HG02943 (cell line): Measurements from ENCODE around the gene OR5AP2.
"Not testable (repeated sequence)": the region's sequence is repeated elsewhere in the genome, so short reads cannot be mapped to it uniquely, and the experiment has no call there.

Source experiments
- ATAC-seq: cut with Tn5 transposase; IDR thresholded peaks from one replicate; pipeline ENCODE4 v1.9.1; 2021; ENCODE audit warnings: mild to moderate bottlenecking, low read depth, moderate library complexity; ENCODE audit not compliant: unreplicated experiment

OR5AP2 gene

GRCh38 chr11:56642339-56642738 is at the start of gene OR5AP2:
TSS of gene OR5AP2 (minus strand) at chr11:56642439. CDS start at chr11:56642439, 0 bp downstream.
- no peak for ATAC-seq

GRCh38 chr11:56691179-56691578 is 48.9 kb upstream of the OR5AP2 start:
- not testable (repeated sequence) for ATAC-seq

- no peak for ATAC-seq
These were observed 46.4 kb upstream of the OR5AP2 start for GRCh38 chr11:56688554-56689100.

GRCh38 chr11:56670984-56671383 is 28.7 kb upstream of the OR5AP2 start:
- ATAC-seq = no peak

GRCh38 chr11:56663386-56663785 is 21.1 kb upstream of the OR5AP2 start, which contains the start of gene OR5AR1:
TSS of gene OR5AR1 (plus strand) at chr11:56663686. CDS start at chr11:56663686, 0 bp downstream.
- ATAC-seq = no peak

GRCh38 chr11:56659755-56660154 is 17.5 kb upstream of the OR5AP2 start:
- no peak for ATAC-seq

- no peak for ATAC-seq
These were observed 4.7 kb downstream of the OR5AP2 start for GRCh38 chr11:56637500-56637899.

- no peak for ATAC-seq
These were observed 5.4 kb downstream of the OR5AP2 start for GRCh38 chr11:56636861-56637260.

GRCh38 chr11:56632329-56632728 is 9.9 kb downstream of the OR5AP2 start:
- no peak for ATAC-seq

GRCh38 chr11:56625946-56626345 is 16.3 kb downstream of the OR5AP2 start:
- no peak for ATAC-seq

- ATAC-seq = no peak
These were observed 17.6 kb downstream of the OR5AP2 start for GRCh38 chr11:56624661-56625110.

GRCh38 chr11:56611174-56611573 is 31.1 kb downstream of the OR5AP2 start:
- ATAC-seq = no peak

- not testable (repeated sequence) for ATAC-seq
These were observed 50.0 kb downstream of the OR5AP2 start for GRCh38 chr11:56592088-56592717.
